ENCODE data around the gene KIAA1586. TPM values are rescaled to one million over a fixed set of nuclear protein-coding genes. Genes with fewer than 3 reads are reported as not detected.

The KIAA1586 gene
- polyA plus RNA-seq, 1 donor (not counting 4 experiments of a cell fraction or from before 2014, with no cell fraction given): 8.2 TPM

DNA sequence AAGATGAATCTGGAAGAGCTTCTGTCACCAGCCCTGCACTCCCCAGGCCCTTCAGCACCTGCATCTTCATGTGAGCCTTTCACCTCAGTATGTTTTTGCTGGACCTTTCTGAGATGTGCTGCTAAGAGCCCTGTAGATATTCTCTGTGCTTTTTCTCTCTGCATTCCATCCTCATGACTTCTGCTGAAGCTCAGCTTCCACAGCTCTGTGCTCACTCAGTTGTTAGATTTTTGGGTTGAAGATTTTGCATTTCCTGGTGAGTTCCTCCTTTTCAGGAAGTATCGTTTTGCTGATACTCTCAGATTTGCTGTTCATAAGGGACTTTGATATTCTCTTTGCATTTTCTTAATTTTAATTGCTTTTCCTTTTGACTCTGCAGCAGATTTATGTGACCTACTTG is 18.3 kb downstream of the KIAA1586 start:
- FAIRE-seq (no peak), DNase-seq (ENCODE audit: low read depth, low spot score) (no peak)
- dilution Hi-C loops (cut with MboI; ENCODE audit: extremely low pct_ligation_motif_present, low sequenced_read_pairs): no loop called here
- H4K20me1 ChIP-seq (ENCODE audit: control insufficient read depth, extremely low read depth, insufficient read depth, low read length): no peaks in the 10 kb centered on the region
- no peaks in the 10 kb centered on the region for H3K9me3 ChIP-seq (ENCODE audit: control insufficient read depth, low read depth, low read length)
- no peaks in the 10 kb centered on the region for H3K9me1 ChIP-seq (ENCODE audit: control insufficient read depth, extremely low read depth, insufficient read depth, low read length)
- no peak overlapping the region for H3K27ac ChIP-seq (ENCODE audit: control insufficient read depth, insufficient read depth, low read length)
- no peak overlapping the region for H3K4me3 ChIP-seq (ENCODE audit: control insufficient read depth in 2 of 3, extremely low read depth in 1 of 3, insufficient read depth in 2 of 3, low read depth in 1 of 3, low read length in 3 of 3)
- H2AFZ ChIP-seq (ENCODE audit: control insufficient read depth, low read length): no peak overlapping the region
- H3K9ac ChIP-seq (ENCODE audit: control insufficient read depth, extremely low read depth, insufficient read depth, low read length): no peak overlapping the region
- no peak for TF ChIP-seq EZH2 (IDR thresholded peaks at IDR 0.05; ENCODE audit: low read length)
- TF ChIP-seq, protein P1, sequence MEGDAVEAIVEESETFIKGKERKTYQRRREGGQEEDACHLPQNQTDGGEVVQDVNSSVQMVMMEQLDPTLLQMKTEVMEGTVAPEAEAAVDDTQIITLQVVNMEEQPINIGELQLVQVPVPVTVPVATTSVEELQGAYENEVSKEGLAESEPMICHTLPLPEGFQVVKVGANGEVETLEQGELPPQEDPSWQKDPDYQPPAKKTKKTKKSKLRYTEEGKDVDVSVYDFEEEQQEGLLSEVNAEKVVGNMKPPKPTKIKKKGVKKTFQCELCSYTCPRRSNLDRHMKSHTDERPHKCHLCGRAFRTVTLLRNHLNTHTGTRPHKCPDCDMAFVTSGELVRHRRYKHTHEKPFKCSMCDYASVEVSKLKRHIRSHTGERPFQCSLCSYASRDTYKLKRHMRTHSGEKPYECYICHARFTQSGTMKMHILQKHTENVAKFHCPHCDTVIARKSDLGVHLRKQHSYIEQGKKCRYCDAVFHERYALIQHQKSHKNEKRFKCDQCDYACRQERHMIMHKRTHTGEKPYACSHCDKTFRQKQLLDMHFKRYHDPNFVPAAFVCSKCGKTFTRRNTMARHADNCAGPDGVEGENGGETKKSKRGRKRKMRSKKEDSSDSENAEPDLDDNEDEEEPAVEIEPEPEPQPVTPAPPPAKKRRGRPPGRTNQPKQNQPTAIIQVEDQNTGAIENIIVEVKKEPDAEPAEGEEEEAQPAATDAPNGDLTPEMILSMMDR (optimal IDR thresholded peaks at IDR 0.05 in 1 of 3, IDR thresholded peaks at IDR 0.05 in 1 of 3, conservative IDR thresholded peaks at IDR 0.05 in 1 of 3; ENCODE audit: extremely low read depth in 1 of 3, insufficient read depth in 2 of 3, low read length in 3 of 3): no peak
- no peaks in the 10 kb centered on the region for H3K79me2 ChIP-seq (ENCODE audit: control insufficient read depth, insufficient read depth, low read length)
- H3K27me3 ChIP-seq (ENCODE audit: control insufficient read depth, extremely low read depth, insufficient read depth, low read length): no peaks in the 10 kb centered on the region
- H3K4me1 ChIP-seq (ENCODE audit: control insufficient read depth, extremely low read depth, insufficient read depth, low read length): no peaks in the 10 kb centered on the region
- peaks cover 5 to 8% of the 10 kb centered on the region in 2 experiments for H3K36me3 ChIP-seq (ENCODE audit: control insufficient read depth in 2 of 2, extremely low read depth in 1 of 2, insufficient read depth in 2 of 2, low read length in 2 of 2)
- no peak overlapping the region for H3K4me2 ChIP-seq (ENCODE audit: control insufficient read depth, extremely low read depth, insufficient read depth, low read depth, low read length)

DNA sequence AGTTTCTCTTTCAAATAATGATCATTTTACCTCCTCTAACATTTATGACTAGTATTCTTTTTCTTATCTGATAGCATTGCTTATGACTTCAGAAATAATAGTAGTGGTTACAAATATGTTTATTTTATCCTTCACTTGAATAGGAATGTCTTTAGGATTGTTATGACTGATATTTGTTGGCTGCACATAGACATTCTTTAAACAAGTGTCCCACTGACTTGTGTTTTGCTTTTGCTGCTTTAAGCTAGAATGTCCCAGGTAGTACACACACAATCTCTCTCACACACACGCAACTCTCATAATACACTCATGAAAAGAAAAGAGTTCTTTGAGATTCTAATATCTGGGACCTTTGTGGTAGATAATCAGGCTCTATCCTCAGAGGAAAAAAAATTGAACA is 21.6 kb downstream of the KIAA1586 start:
- Histone ChIP-seq H3K9me1 (ENCODE audit: control insufficient read depth, extremely low read depth, insufficient read depth, low read length) (no peaks in the 10 kb centered on the region), H3K9ac (ENCODE audit: control insufficient read depth, extremely low read depth, insufficient read depth, low read length) (no peak overlapping the region), H2AFZ (ENCODE audit: control insufficient read depth, low read length) (no peak overlapping the region), H3K27me3 (ENCODE audit: control insufficient read depth, extremely low read depth, insufficient read depth, low read length) (no peaks in the 10 kb centered on the region), H4K20me1 (ENCODE audit: control insufficient read depth, extremely low read depth, insufficient read depth, low read length) (no peaks in the 10 kb centered on the region), H3K4me2 (ENCODE audit: control insufficient read depth, extremely low read depth, insufficient read depth, low read depth, low read length) (no peak overlapping the region), H3K4me3 (ENCODE audit: control insufficient read depth in 2 of 3, extremely low read depth in 1 of 3, insufficient read depth in 2 of 3, low read depth in 1 of 3, low read length in 3 of 3) (no peak overlapping the region), H3K9me3 (ENCODE audit: control insufficient read depth, low read depth, low read length) (no peaks in the 10 kb centered on the region), H3K36me3 (ENCODE audit: control insufficient read depth in 2 of 2, extremely low read depth in 1 of 2, insufficient read depth in 2 of 2, low read length in 2 of 2) (peaks cover 2 to 5% of the 10 kb centered on the region in 2 experiments), H3K27ac (ENCODE audit: control insufficient read depth, insufficient read depth, low read length) (no peak overlapping the region), H3K79me2 (ENCODE audit: control insufficient read depth, insufficient read depth, low read length) (no peaks in the 10 kb centered on the region), H3K4me1 (ENCODE audit: control insufficient read depth, extremely low read depth, insufficient read depth, low read length) (no peaks in the 10 kb centered on the region)
- dilution Hi-C loops (cut with MboI; ENCODE audit: extremely low pct_ligation_motif_present, low sequenced_read_pairs): no loop called here
- DNase-seq (ENCODE audit: low read depth, low spot score) (no peak), FAIRE-seq (no peak)
- TF ChIP-seq, protein P1 (optimal IDR thresholded peaks at IDR 0.05 in 1 of 3, IDR thresholded peaks at IDR 0.05 in 1 of 3, conservative IDR thresholded peaks at IDR 0.05 in 1 of 3; ENCODE audit: extremely low read depth in 1 of 3, insufficient read depth in 2 of 3, low read length in 3 of 3): no peak
- TF ChIP-seq EZH2 (IDR thresholded peaks at IDR 0.05; ENCODE audit: low read length): no peak
